K562 (cell line): ENCODE measurements around the gene CASD1. TPM values are rescaled to one million over a fixed set of nuclear protein-coding genes. Genes with fewer than 3 reads are reported as not detected.

ENCODE experiments used
- ATAC-seq: fragments of 200-7000 bp; cut with Tn5 transposase; 3 replicates; pipeline ENCODE4 v1.9.1; 2020; ENCODE audit warnings: moderate library complexity
- BruUV-seq: library from RNA; stranded (reverse); fragments of 400-500 nt; replicated peaks from 2 replicates; lab custom pipeline; 2021; lab: Mats Ljungman, UMichigan
- CTCF ChIA-PET: fragments of 300-600 bp; formaldehyde crosslinking; extraction: SDS; loops from one replicate; lab custom pipeline; 2021; ENCODE audit warnings: low intra/inter-chr PET ratio; lab: Yijun Ruan, JAX
- POLR2A ChIA-PET: fragments of 300-600, 350-650 bp; sonication (Branson Sonifier 250); formaldehyde crosslinking; extraction: SDS; loops from one replicate; lab custom pipeline; 2021; ENCODE audit warnings: antibody characterized with exemption, inconsistent platforms; lab: Yijun Ruan, JAX
- DNase-seq, 4 experiments: peaks; one replicate each; pipeline versions ENCODE4 v3.0.0 to v3.0.0-alpha.2; 2011 to 2018; ENCODE audit warnings: low spot score in 3 of 4, mixed read lengths in 3 of 4; ENCODE audit errors: extremely low read depth in 1 of 4
- FAIRE-seq: peaks from 2 replicates; lab custom pipeline; 2011; peaks lifted over from hg19 to GRCh38; lab: Jason Lieb, UNC
- H2AFZ ChIP-seq: 2 replicates; pipeline ENCODE4 v1.6.0; 2011; ENCODE audit warnings: low read depth, low read length, control low read depth, inconsistent platforms
- H3K27ac ChIP-seq: fragments of 200-600 bp; 3 replicates; pipeline ENCODE4 v1.8.0; 2011; ENCODE audit warnings: low read depth, mild to moderate bottlenecking, control low read depth, inconsistent platforms, low read length, moderate library complexity, mixed read lengths; ENCODE audit errors: extremely low read depth
- H3K27me3 ChIP-seq, 2 experiments: fragments of 300-600 bp in 1 of 2; 2 replicates in 1 of 2; 3 replicates in 1 of 2; pipeline versions ENCODE4 v1.6.0 to v1.8.0; 2011; ENCODE audit warnings: inconsistent platforms in 2 of 2, low read length in 2 of 2, mild to moderate bottlenecking in 1 of 2, mixed read lengths in 1 of 2, moderate library complexity in 1 of 2; ENCODE audit not compliant: control insufficient read depth in 2 of 2, insufficient read depth in 2 of 2
- H3K36me3 ChIP-seq: fragments of 300-600 bp; 3 replicates; pipeline ENCODE4 v1.8.0; 2011; ENCODE audit warnings: mild to moderate bottlenecking, low read length, inconsistent platforms; ENCODE audit not compliant: control insufficient read depth, insufficient read depth
- H3K4me1 ChIP-seq, 2 experiments: fragments of 200-600 bp in 1 of 2; replicated peaks in 1 of 2; 2 replicates in 1 of 2; 3 replicates in 1 of 2; pipeline versions ENCODE4 v1.5.1 to v1.8.0; 2011; ENCODE audit warnings: inconsistent platforms in 2 of 2, low read length in 2 of 2, mild to moderate bottlenecking in 1 of 2, mixed read lengths in 1 of 2, moderate library complexity in 1 of 2; ENCODE audit not compliant: control insufficient read depth in 2 of 2, insufficient read depth in 2 of 2
- H3K4me2 ChIP-seq: 2 replicates; pipeline ENCODE4 v1.6.1; 2011; ENCODE audit warnings: low read length, control low read depth, inconsistent platforms, mixed read lengths; ENCODE audit not compliant: insufficient read depth
- H3K4me3 ChIP-seq: fragments of 200-600 bp; sonication (generic), shearing (Covaris generic); 2 replicates; pipeline ENCODE4 v1.5.1; 2016; ENCODE audit warnings: control low read depth, inconsistent platforms
- H3K79me2 ChIP-seq: fragments of 200-600 bp; 3 replicates; pipeline ENCODE4 v1.8.0; 2011; ENCODE audit warnings: low read length, inconsistent platforms; ENCODE audit not compliant: control insufficient read depth, insufficient read depth
- H3K9ac ChIP-seq, 2 experiments: 2 replicates each; pipeline versions ENCODE4 v1.6.0 to v1.6.1; 2011; ENCODE audit warnings: low read depth in 2 of 2, low read length in 2 of 2, control low read depth in 1 of 2, inconsistent platforms in 1 of 2, mild to moderate bottlenecking in 1 of 2, mixed read lengths in 1 of 2; ENCODE audit not compliant: insufficient read depth in 1 of 2
- H3K9me1 ChIP-seq: one replicate; pipeline ENCODE4 v1.6.0; 2011; ENCODE audit warnings: inconsistent platforms, mild to moderate bottlenecking, low read length, moderate library complexity; ENCODE audit not compliant: control insufficient read depth, insufficient read depth
- H3K9me3 ChIP-seq: replicated peaks from 2 replicates; pipeline ENCODE4 v1.5.1; 2011; ENCODE audit warnings: low read depth, low read length, inconsistent platforms; ENCODE audit not compliant: control insufficient read depth, insufficient read depth
- H4K20me1 ChIP-seq: replicated peaks from 2 replicates; pipeline ENCODE4 v1.6.1; 2011; ENCODE audit warnings: low read length, inconsistent platforms, mixed read lengths; ENCODE audit not compliant: control insufficient read depth, insufficient read depth
- ATF7 ChIP-seq: fragments of 450-650 bp; IDR thresholded peaks from 2 replicates; pipeline ENCODE4 v1.7.1; 2014; ENCODE audit warnings: mild to moderate bottlenecking, moderate library complexity
- FOXJ2 ChIP-seq: fragments of 200-800 bp; sonication (Bioruptor generic); IDR thresholded peaks from 2 replicates; pipeline ENCODE4 v1.6.1; 2016; ENCODE audit warnings: missing genetic modification characterization, missing compliant biosample characterization
- HCFC1 ChIP-seq: IDR thresholded peaks from 2 replicates; pipeline ENCODE4 v1.6.1; 2012; ENCODE audit warnings: low read depth, low read length, improper control_type of control experiment
- HIVEP1 ChIP-seq: fragments of 250-450 bp; sonication (Bioruptor Pico); IDR thresholded peaks from 2 replicates; pipeline ENCODE4 v1.4.0; 2020; ENCODE audit warnings: mild to moderate bottlenecking
- MAFF ChIP-seq: IDR thresholded peaks from 2 replicates; pipeline ENCODE4 v1.6.1; 2012; ENCODE audit warnings: low read length, improper control_type of control experiment
- MEF2A ChIP-seq: IDR thresholded peaks from 2 replicates; pipeline ENCODE4 v1.6.1; 2011; ENCODE audit warnings: low read depth, mild to moderate bottlenecking, low read length, moderate library complexity; ENCODE audit not compliant: control insufficient read depth
- MXI1 ChIP-seq: IDR thresholded peaks from 2 replicates; pipeline ENCODE4 v1.6.1; 2011; ENCODE audit warnings: low read depth, mild to moderate bottlenecking, improper control_type of control experiment, low read length
- NCOA4 ChIP-seq: fragments of 450-650 bp; IDR thresholded peaks from 2 replicates; pipeline ENCODE4 v1.6.1; 2018; ENCODE audit warnings: mild to moderate bottlenecking; ENCODE audit not compliant: partially characterized antibody
- NR2C2 ChIP-seq, 2 experiments: fragments of 200-800 bp in 1 of 2; sonication (Bioruptor generic) in 1 of 2; sonication (generic) in 1 of 2; formaldehyde crosslinking in 1 of 2; IDR thresholded peaks; 2 replicates each; pipeline versions ENCODE4 v1.6.1 to v1.8.0; 2016 to 2022; ENCODE audit warnings: mild to moderate bottlenecking in 1 of 2, missing compliant biosample characterization in 1 of 2, missing genetic modification characterization in 1 of 2, missing genetic modification reagents in 1 of 2
- PHB2 ChIP-seq: fragments of 450-650 bp; IDR thresholded peaks from 2 replicates; pipeline ENCODE4 v1.6.1; 2017; ENCODE audit warnings: low read depth
- RBM17 ChIP-seq: fragments of 200-400 bp; formaldehyde crosslinking; IDR thresholded peaks from 2 replicates; pipeline ENCODE4 v1.6.1; 2017; ENCODE audit warnings: low read depth, mild to moderate bottlenecking, low read length, borderline replicate concordance
- SAFB ChIP-seq: fragments of 200-400 bp; formaldehyde crosslinking; IDR thresholded peaks from 2 replicates; pipeline ENCODE4 v1.6.1; 2017; ENCODE audit warnings: low read depth, low read length, borderline replicate concordance
- SPI1 ChIP-seq: IDR thresholded peaks from 2 replicates; pipeline ENCODE4 v1.6.1; 2011; ENCODE audit warnings: low read depth, low read length, control low read depth, borderline replicate concordance
- SUPT5H ChIP-seq: fragments of 450-650 bp; IDR thresholded peaks from 2 replicates; pipeline ENCODE4 v1.6.1; 2016
- TAL1 ChIP-seq: fragments of 450-650 bp; IDR thresholded peaks from 2 replicates; pipeline ENCODE4 v1.6.1; 2016; ENCODE audit warnings: mild to moderate bottlenecking
- ZNF140 ChIP-seq: fragments of 250-450 bp; sonication (Bioruptor Pico); IDR thresholded peaks from 2 replicates; pipeline ENCODE4 v1.8.0; 2021; ENCODE audit warnings: moderate library complexity, mild to moderate bottlenecking, inconsistent platforms
- ZNF232 ChIP-seq: sonication (generic); formaldehyde crosslinking; IDR thresholded peaks from 2 replicates; pipeline ENCODE4 v1.8.0; 2022; ENCODE audit warnings: mild to moderate bottlenecking, missing genetic modification reagents
- ZNF24 ChIP-seq: fragments of 450-650 bp; IDR thresholded peaks from 2 replicates; pipeline ENCODE4 v1.6.1; 2016
- WGBS: fragments of 100-300 bp; shearing (Covaris generic); methylation state at CpG from one replicate; pipeline ENCODE4 v1.1.6; 2016; ENCODE audit warnings: low coverage, mixed read lengths; ENCODE audit not compliant: insufficient coverage; ENCODE audit errors: missing lambda C conversion rate; 5-methylcytosine and 5-hydroxymethylcytosine counted together
- in situ Hi-C: fragments of 300-500 bp; cut with MboI; formaldehyde crosslinking; loops from 4 replicates; pipeline ENCODE4 v1.15.0; 2018; ENCODE audit warnings: inconsistent platforms, mixed read lengths
- intact Hi-C: fragments of 100-400 bp; cut with micrococcal nuclease; formaldehyde crosslinking; loops from 2 replicates; pipeline ENCODE4 v1.14.2; 2022
- polyA plus RNA-seq, 8 experiments: library from polyadenylated mRNA; depleted of rRNA in 4 of 8; stranded (reverse) in 5 of 8; unstranded in 3 of 8; fragments of >200 nt; fragmentation: Nextera tagmentation in 2 of 8; fragmentation: Illumina TruSeq in 1 of 8; extraction: Ambion mirVana in 2 of 8; extraction: Trizol in 1 of 8; gene quantifications; 2 replicates each; pipeline versions ENCODE4 v1.2.1 to v1.2.3, GENCODE V29; 2011 to 2014; ENCODE audit warnings: inconsistent platforms in 1 of 8, missing spikeins in 1 of 8
- total RNA-seq, 7 experiments: library from RNA; depleted of rRNA in 6 of 7; stranded (reverse); fragments of >200 nt in 6 of 7; fragmentation: Illumina TruSeq in 2 of 7; extraction: Trizol in 2 of 7; gene quantifications; 2 replicates each; pipeline versions ENCODE4 v1.2.1 to v1.2.3, GENCODE V29; 2011 to 2021; ENCODE audit warnings: low replicate concordance in 1 of 7
- TF ChIP-seq, protein P1 (sequence below): sonication (generic); formaldehyde crosslinking; IDR thresholded peaks from 2 replicates; pipeline ENCODE4 v1.9.0; 2022; ENCODE audit warnings: mild to moderate bottlenecking, missing genetic modification reagents

CASD1 gene
- total and polyA plus RNA-seq, 9 of the 15 experiments (the other 6 are each of a cell fraction or from before 2014, with no cell fraction given), result 1.2 to 8.2 (median 4.8) TPM

DNA sequence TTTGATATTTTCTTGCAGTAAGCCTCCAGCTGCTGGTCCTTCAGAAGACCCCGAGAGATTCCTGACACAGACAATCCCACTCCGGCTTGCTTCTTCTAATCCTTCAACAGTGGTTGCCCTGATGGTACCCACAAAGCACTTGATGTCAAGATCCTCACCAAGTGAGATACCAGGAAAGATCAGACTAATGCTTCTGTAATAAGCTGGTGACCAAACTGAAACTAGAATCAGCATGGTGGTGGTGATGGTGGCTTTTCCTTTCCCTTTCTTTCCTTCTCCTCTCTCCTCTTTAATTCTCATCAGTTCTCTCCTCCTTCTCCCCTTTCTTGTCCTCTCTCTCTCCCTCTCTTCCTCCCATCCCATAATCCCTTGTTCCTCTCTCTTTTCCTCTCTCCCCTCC, 25.8 kb upstream of the CASD1 start:
- no peak overlapping the region for H2AFZ ChIP-seq
- FAIRE-seq, result no peak

DNA sequence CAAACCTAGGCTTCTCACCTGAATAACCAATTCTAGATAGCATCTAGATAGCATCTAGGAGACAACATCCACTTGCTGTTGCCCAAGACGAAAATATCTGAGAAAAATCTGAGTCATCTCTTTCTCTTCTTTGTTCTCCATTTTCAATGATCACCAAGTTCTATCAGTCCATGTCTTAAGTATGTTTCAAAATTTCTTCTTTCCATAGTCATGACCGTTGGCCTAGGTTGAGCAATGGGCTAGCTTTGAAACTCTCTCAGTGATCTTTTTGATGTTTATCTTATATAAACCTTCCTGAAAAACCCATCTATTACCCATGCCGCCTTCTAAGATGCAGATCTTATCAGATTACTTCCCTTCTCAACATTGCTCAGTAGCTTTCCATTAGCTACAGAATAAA, 23.4 kb upstream of the CASD1 start:
- no peaks in the 10 kb centered on the region for H3K79me2 ChIP-seq
- no peak overlapping the region for H3K4me2 ChIP-seq
- FAIRE-seq (no peak), DNase-seq (no peak), ATAC-seq (no peak)
- no peak overlapping the region for H3K9ac ChIP-seq
- no peaks in the 10 kb centered on the region for H3K36me3 ChIP-seq
- in situ Hi-C loops (no loop called here), intact Hi-C loops (no loop called here)
- no peaks in the 10 kb centered on the region for H3K27me3 ChIP-seq
- ChIA-PET POLR2A (no interaction called here), CTCF (no interaction called here)
- H3K4me3 ChIP-seq, result no peak overlapping the region
- H3K27ac ChIP-seq, result no peak overlapping the region
- TF ChIP-seq TAL1 (no peak), SPI1 (no peak), SAFB (no peak), HIVEP1 (no peak), ATF7 (no peak), MEF2A (no peak), NCOA4 (no peak), ZNF140 (CRISPR knock-in tag) (no peak), SUPT5H (no peak), MAFF (no peak), PHB2 (no peak), HCFC1 (no peak), MXI1 (no peak), NR2C2 (CRISPR knock-in tag; IDR thresholded peaks at IDR 0.05) (no peak), NR2C2 (tag; IDR thresholded peaks at IDR 0.05) (no peak), ZNF24 (no peak), ZNF232 (no peak)
- TF ChIP-seq, protein P1, sequence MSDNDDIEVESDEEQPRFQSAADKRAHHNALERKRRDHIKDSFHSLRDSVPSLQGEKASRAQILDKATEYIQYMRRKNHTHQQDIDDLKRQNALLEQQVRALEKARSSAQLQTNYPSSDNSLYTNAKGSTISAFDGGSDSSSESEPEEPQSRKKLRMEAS, result no peak
- WGBS, result 0% methylated on average over 3 of the region's 3 CpGs
- H3K9me3 ChIP-seq, result no peaks in the 10 kb centered on the region
- no TSS peak for BruUV-seq
- no peaks in the 10 kb centered on the region for H3K9me1 ChIP-seq
- no peaks in the 10 kb centered on the region for H4K20me1 ChIP-seq
- no peak overlapping the region for H2AFZ ChIP-seq
- H3K4me1 ChIP-seq, result no peaks in the 10 kb centered on the region

More for the DNA sequence above, 25.8 kb upstream of the CASD1 start:
- H3K9ac ChIP-seq, result no peak overlapping the region
- no peaks in the 10 kb centered on the region for H3K36me3 ChIP-seq
- 0% methylated on average over 2 of the region's 2 CpGs for WGBS
- no peaks in the 10 kb centered on the region for H3K4me1 ChIP-seq
- BruUV-seq, result no TSS peak
- no peaks in the 10 kb centered on the region for H4K20me1 ChIP-seq
- H3K4me2 ChIP-seq, result no peak overlapping the region
- H3K27ac ChIP-seq, result no peak overlapping the region
- no peaks in the 10 kb centered on the region for H3K9me3 ChIP-seq
- no peak overlapping the region for H3K4me3 ChIP-seq
- TF ChIP-seq RBM17, result no peak
- no peak for TF ChIP-seq FOXJ2 (tag)
- ChIA-PET POLR2A (no interaction called here), CTCF (no interaction called here)
- no peak for ATAC-seq
- no peaks in the 10 kb centered on the region for H3K79me2 ChIP-seq
- H3K27me3 ChIP-seq, result no peaks in the 10 kb centered on the region
- no peaks in the 10 kb centered on the region for H3K9me1 ChIP-seq
- DNase-seq, result no peak
- in situ Hi-C loops (no loop called here), intact Hi-C loops (no loop called here)
